Osteoblast (primary cell): ENCODE results near the gene ALLC. TPM values are rescaled to one million over a fixed set of nuclear protein-coding genes. Genes with fewer than 3 reads are reported as not detected.

Experiments used
- DNase-seq: peaks from one replicate; pipeline ENCODE4 v3.0.0; 2011; ENCODE audit warnings: low spot score, mixed read lengths; ENCODE audit not compliant: insufficient read length; ENCODE audit errors: missing footprints
- H2AFZ ChIP-seq: 2 replicates; pipeline ENCODE4 v1.6.0; 2011; ENCODE audit warnings: mild to moderate bottlenecking, low read length
- H3K27ac ChIP-seq: 2 replicates; pipeline ENCODE4 v1.5.1; 2011; ENCODE audit warnings: mild to moderate bottlenecking, low read depth, low read length, moderate library complexity
- H3K27me3 ChIP-seq: 2 replicates; pipeline ENCODE4 v1.6.0; 2012; ENCODE audit warnings: mild to moderate bottlenecking, control low read depth, inconsistent platforms, low read length, moderate library complexity; ENCODE audit not compliant: insufficient read depth
- H3K36me3 ChIP-seq: 2 replicates; pipeline ENCODE4 v1.5.1; 2011; ENCODE audit warnings: mild to moderate bottlenecking, low read length, control low read depth, moderate library complexity; ENCODE audit not compliant: insufficient read depth
- H3K4me1 ChIP-seq: 2 replicates; pipeline ENCODE4 v1.5.1; 2011; ENCODE audit warnings: mild to moderate bottlenecking, low read length, control low read depth, moderate library complexity; ENCODE audit not compliant: insufficient read depth
- H3K4me2 ChIP-seq: 2 replicates; pipeline ENCODE4 v1.6.0; 2011; ENCODE audit warnings: mild to moderate bottlenecking, low read length; ENCODE audit not compliant: insufficient read depth
- H3K4me3 ChIP-seq: fragments of 200-600 bp; sonication (generic); 3 replicates; pipeline ENCODE4 v1.5.1; 2012; ENCODE audit warnings: mild to moderate bottlenecking, low read length, inconsistent platforms; ENCODE audit not compliant: insufficient read depth
- H3K79me2 ChIP-seq: 2 replicates; pipeline ENCODE4 v1.6.0; 2012; ENCODE audit warnings: mild to moderate bottlenecking, low read length, control low read depth, inconsistent platforms; ENCODE audit not compliant: insufficient read depth
- H3K9me3 ChIP-seq: 2 replicates; pipeline ENCODE4 v1.5.1; 2011; ENCODE audit warnings: low read depth, low read length, control low read depth
- H4K20me1 ChIP-seq: 2 replicates; pipeline ENCODE4 v1.6.0; 2012; ENCODE audit warnings: mild to moderate bottlenecking, low read length, control low read depth; ENCODE audit not compliant: insufficient read depth
- CTCF ChIP-seq: IDR thresholded peaks from 2 replicates; pipeline ENCODE4 v1.5.1; 2011; ENCODE audit warnings: mild to moderate bottlenecking, low read depth, low read length, moderate library complexity; ENCODE audit errors: extremely low read depth
- total RNA-seq: library from RNA; depleted of rRNA; stranded (reverse); fragments of >200 nt; gene quantifications from 2 replicates; pipeline ENCODE4 v1.2.3, GENCODE V29; 2012

The ALLC gene
- total RNA-seq, 1 donor: not detected

DNA sequence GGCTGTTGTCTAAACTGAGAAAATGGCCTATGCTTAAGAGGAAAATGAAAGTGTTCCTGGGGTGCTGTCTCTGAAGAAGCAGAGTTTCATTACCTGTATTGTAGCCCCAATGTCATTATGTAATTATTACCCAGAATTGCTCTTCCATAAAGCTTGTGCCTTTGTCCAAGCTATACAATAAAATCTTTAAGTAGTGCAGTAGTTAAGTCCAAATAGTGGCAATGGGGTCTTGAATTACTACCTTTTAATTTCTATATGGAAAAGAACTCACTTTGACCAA is 13.8 kb upstream of the ALLC start:
- no peak overlapping the region for H3K4me2 ChIP-seq
- H4K20me1 ChIP-seq: no peaks in the 10 kb centered on the region
- DNase-seq: peak; percentile 73
- no peaks in the 10 kb centered on the region for H3K36me3 ChIP-seq
- no peak for TF ChIP-seq CTCF
- H3K4me3 ChIP-seq: no peak overlapping the region
- H3K79me2 ChIP-seq: no peaks in the 10 kb centered on the region
- H3K27ac ChIP-seq: no peak overlapping the region
- H3K27me3 ChIP-seq: no peaks in the 10 kb centered on the region
- H3K9me3 ChIP-seq: no peaks in the 10 kb centered on the region
- no peak overlapping the region for H2AFZ ChIP-seq
- H3K4me1 ChIP-seq: no peaks in the 10 kb centered on the region

GRCh38 chr2:3644891-3645605 is 13.0 kb upstream of the ALLC start:
- no peak for TF ChIP-seq CTCF
- no peak overlapping the region for H3K4me3 ChIP-seq
- H2AFZ ChIP-seq: no peak overlapping the region
- H3K4me1 ChIP-seq: no peaks in the 10 kb centered on the region
- peak; percentile 66 for DNase-seq
- no peaks in the 10 kb centered on the region for H4K20me1 ChIP-seq
- no peaks in the 10 kb centered on the region for H3K79me2 ChIP-seq
- no peaks in the 10 kb centered on the region for H3K36me3 ChIP-seq
- no peaks in the 10 kb centered on the region for H3K9me3 ChIP-seq
- no peaks in the 10 kb centered on the region for H3K27me3 ChIP-seq
- no peak overlapping the region for H3K27ac ChIP-seq
- no peak overlapping the region for H3K4me2 ChIP-seq

DNA sequence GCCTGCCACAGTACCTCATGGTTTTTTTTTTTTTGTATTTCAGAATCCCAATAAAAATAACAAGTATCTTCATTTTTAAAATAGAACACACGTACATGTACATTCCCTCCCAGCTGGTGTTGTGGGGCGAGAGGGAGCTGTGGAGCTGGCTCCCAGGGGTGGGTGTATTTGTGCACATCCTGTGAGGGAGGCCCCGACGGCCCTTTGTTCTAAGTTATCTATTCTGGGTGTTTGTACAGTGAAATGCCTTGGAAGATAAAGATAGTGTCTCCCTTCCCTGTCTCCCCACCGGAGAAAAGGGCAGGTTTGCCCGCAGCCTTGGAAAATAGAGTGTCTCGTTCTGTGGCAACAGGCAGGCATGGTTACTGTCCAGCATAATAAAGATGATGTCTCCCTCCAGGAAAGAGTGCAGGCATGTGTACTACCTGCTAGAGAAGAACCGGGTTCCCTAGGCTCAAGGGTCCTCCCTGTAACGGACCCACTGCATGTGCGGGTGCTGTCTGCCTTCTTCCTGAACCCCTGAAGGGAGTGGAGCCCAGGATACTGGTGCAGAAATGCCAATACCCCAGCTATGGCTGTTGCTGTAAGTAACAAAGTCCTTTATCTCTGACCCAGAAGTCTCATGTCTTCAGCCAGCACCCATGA is 12.1 kb upstream of the ALLC start:
- H3K4me3 ChIP-seq: no peak overlapping the region
- TF ChIP-seq CTCF: no peak
- no peaks in the 10 kb centered on the region for H3K79me2 ChIP-seq
- no peak overlapping the region for H2AFZ ChIP-seq
- no peaks in the 10 kb centered on the region for H3K9me3 ChIP-seq
- no peaks in the 10 kb centered on the region for H3K36me3 ChIP-seq
- no peak overlapping the region for H3K4me2 ChIP-seq
- H4K20me1 ChIP-seq: no peaks in the 10 kb centered on the region
- H3K27ac ChIP-seq: no peak overlapping the region
- DNase-seq: peak; percentile 77
- H3K27me3 ChIP-seq: no peaks in the 10 kb centered on the region
- peaks cover 4% of the 10 kb centered on the region for H3K4me1 ChIP-seq

- Histone ChIP-seq H3K27me3 (no peaks in the 10 kb centered on the region), H3K36me3 (no peaks in the 10 kb centered on the region), H3K9me3 (no peaks in the 10 kb centered on the region), H3K79me2 (no peaks in the 10 kb centered on the region), H3K4me3 (no peak overlapping the region), H3K4me2 (no peak overlapping the region), H4K20me1 (no peaks in the 10 kb centered on the region), H2AFZ (no peak overlapping the region), H3K4me1 (peaks cover 5% of the 10 kb centered on the region), H3K27ac (no peak overlapping the region)
- no peak for TF ChIP-seq CTCF
- peak; percentile 52 for DNase-seq
These were observed 11.6 kb upstream of the ALLC start for GRCh38 chr2:3646446-3646845.
